CD14-positive monocyte (primary cell): ENCODE measurements around the gene MBOAT7. TPM values are rescaled to one million over a fixed set of nuclear protein-coding genes. Genes with fewer than 3 reads are reported as not detected.
"Not testable (repeated sequence)": the region's sequence is repeated elsewhere in the genome, so short reads cannot be mapped to it uniquely, and the experiment has no call there.

Experiments used
- DNase-seq, 3 donors: peaks; one replicate each; pipeline ENCODE4 v3.0.0-alpha.2; 2011 to 2022
- H2AFZ ChIP-seq: 2 replicates; pipeline ENCODE4 v1.6.0; 2012; ENCODE audit warnings: mild to moderate bottlenecking, low read depth, low read length, inconsistent platforms; ENCODE audit not compliant: insufficient read depth, poor library complexity, severe bottlenecking
- H3K27ac ChIP-seq, 2 donors: 1 replicate in 1 of 2; 2 replicates in 1 of 2; pipeline ENCODE4 v1.5.1; 2012 to 2013; ENCODE audit warnings: low read length in 2 of 2, control low read depth in 1 of 2, inconsistent platforms in 1 of 2, low read depth in 1 of 2, mild to moderate bottlenecking in 1 of 2
- H3K27me3 ChIP-seq, 2 donors: one replicate each; pipeline versions ENCODE4 v1.6.0 to v1.6.1; 2011 to 2013; ENCODE audit warnings: low read length in 2 of 2; ENCODE audit not compliant: control insufficient read depth in 2 of 2, insufficient read depth in 2 of 2
- H3K36me3 ChIP-seq, 2 donors: replicated peaks in 1 of 2; 1 replicate in 1 of 2; 2 replicates in 1 of 2; pipeline versions ENCODE4 v1.5.1 to v1.6.1; 2012 to 2013; ENCODE audit warnings: low read length in 2 of 2, control low read depth in 1 of 2, inconsistent platforms in 1 of 2, mild to moderate bottlenecking in 1 of 2; ENCODE audit not compliant: insufficient read depth in 2 of 2, control insufficient read depth in 1 of 2
- H3K4me1 ChIP-seq, 2 donors: 1 replicate in 1 of 2; 2 replicates in 1 of 2; pipeline versions ENCODE4 v1.5.1 to v1.6.1; 2012 to 2013; ENCODE audit warnings: low read length in 2 of 2, control low read depth in 1 of 2, inconsistent platforms in 1 of 2, mild to moderate bottlenecking in 1 of 2, moderate library complexity in 1 of 2; ENCODE audit not compliant: insufficient read depth in 2 of 2, control insufficient read depth in 1 of 2
- H3K4me2 ChIP-seq: replicated peaks from 2 replicates; pipeline ENCODE3; 2012; ENCODE audit warnings: low read length, moderate library complexity, mild to moderate bottlenecking; ENCODE audit not compliant: poor library complexity, severe bottlenecking; ENCODE audit errors: extremely low read depth
- H3K4me3 ChIP-seq, 3 experiments: fragments of 200-600 bp in 1 of 3; sonication (generic) in 1 of 3; replicated peaks in 1 of 3; 1 replicate in 2 of 3; 2 replicates in 1 of 3; pipeline ENCODE4 v1.5.1; 2011 to 2013; ENCODE audit warnings: low read length in 3 of 3, mild to moderate bottlenecking in 3 of 3, control low read depth in 2 of 3, low read depth in 2 of 3, inconsistent platforms in 1 of 3, moderate library complexity in 1 of 3
- H3K79me2 ChIP-seq: 2 replicates; pipeline ENCODE4 v1.6.0; 2012; ENCODE audit warnings: mild to moderate bottlenecking, control low read depth, inconsistent platforms, low read length, moderate library complexity; ENCODE audit not compliant: insufficient read depth
- H3K9ac ChIP-seq: 2 replicates; pipeline ENCODE4 v1.6.0; 2017; ENCODE audit warnings: low read length, mild to moderate bottlenecking; ENCODE audit not compliant: insufficient read depth, poor library complexity, severe bottlenecking
- H3K9me3 ChIP-seq, 2 donors: replicated peaks in 1 of 2; 1 replicate in 1 of 2; 2 replicates in 1 of 2; pipeline versions ENCODE4 v1.5.1 to v1.6.1; 2012 to 2013; ENCODE audit warnings: low read length in 2 of 2, control low read depth in 1 of 2; ENCODE audit not compliant: control insufficient read depth in 1 of 2, insufficient read depth in 1 of 2
- H4K20me1 ChIP-seq: 2 replicates; pipeline ENCODE4 v1.6.0; 2012; ENCODE audit warnings: mild to moderate bottlenecking, low read length, control low read depth, moderate library complexity; ENCODE audit not compliant: insufficient read depth
- H3K27ac Mint-ChIP-seq, 7 donors: one replicate each; pipeline ENCODE4 v1.8.0; 2020; ENCODE audit warnings: mild to moderate bottlenecking in 7 of 7, mixed read lengths in 7 of 7, moderate library complexity in 6 of 7, inconsistent platforms in 2 of 7
- H3K27me3 Mint-ChIP-seq, 3 donors: one replicate each; pipeline ENCODE4 v1.8.0; 2021 to 2022; ENCODE audit warnings: low read depth in 3 of 3, mild to moderate bottlenecking in 3 of 3, mixed read lengths in 3 of 3, moderate library complexity in 3 of 3, inconsistent platforms in 1 of 3
- H3K36me3 Mint-ChIP-seq, 2 donors: one replicate each; pipeline ENCODE4 v1.8.0; 2020; ENCODE audit warnings: mixed read lengths in 2 of 2, inconsistent platforms in 1 of 2, mild to moderate bottlenecking in 1 of 2
- H3K4me1 Mint-ChIP-seq: one replicate; pipeline ENCODE4 v1.8.0; 2020; ENCODE audit warnings: mild to moderate bottlenecking, mixed read lengths
- H3K4me3 Mint-ChIP-seq, 2 donors: one replicate each; pipeline ENCODE4 v1.8.0; 2020; ENCODE audit warnings: mild to moderate bottlenecking in 2 of 2, mixed read lengths in 2 of 2, moderate library complexity in 1 of 2
- H3K9me3 Mint-ChIP-seq, 7 donors: one replicate each; pipeline ENCODE4 v1.8.0; 2020 to 2022; ENCODE audit warnings: mixed read lengths in 7 of 7, mild to moderate bottlenecking in 6 of 7, moderate library complexity in 6 of 7, inconsistent platforms in 2 of 7
- CTCF ChIP-seq: fragments of 200-600 bp; IDR thresholded peaks from one replicate; pipeline ENCODE4 v1.8.0; 2022; ENCODE audit warnings: antibody characterized with exemption, mild to moderate bottlenecking
- WGBS: methylation state at CpG from one replicate; pipeline ENCODE4 v1.1.5; 2013; ENCODE audit warnings: missing lambda C conversion rate; ENCODE audit not compliant: insufficient coverage; 5-methylcytosine and 5-hydroxymethylcytosine counted together
- intact Hi-C, 2 donors: fragments of 100-400 bp; cut with micrococcal nuclease; formaldehyde crosslinking; loops; one replicate each; pipeline versions ENCODE4 v1.15.0 to v1.15.1; 2023
- polyA plus RNA-seq, 3 donors: library from polyadenylated mRNA; depleted of rRNA in 1 of 3; unstranded in 2 of 3; stranded (reverse) in 1 of 3; fragments of 300-500 nt in 2 of 3; fragments of >200 nt in 1 of 3; fragmentation: Illumina TruSeq in 2 of 3; gene quantifications; 1 replicate in 2 of 3; 2 replicates in 1 of 3; pipeline ENCODE4 v1.2.3, GENCODE V29; 2012 to 2021

Gene MBOAT7
- polyA plus RNA-seq, 3 donors = 84.0 to 115 (median 111) TPM

- H3K79me2 ChIP-seq = peaks cover 83% of the 10 kb centered on the region
- no peak overlapping the region for H2AFZ ChIP-seq
- peaks cover 33% of the 10 kb centered on the region for H4K20me1 ChIP-seq
- Mint-ChIP-seq H3K36me3 (peaks cover 69 to 76% of the 10 kb centered on the region in 2 donors), H3K4me3 (peak overlapping the region; percentile 100), H3K4me1 (peaks cover 92% of the 10 kb centered on the region), H3K27ac (peak overlapping the region; percentile 99 to 100 (median 100)), H3K27me3 (peaks cover 0 to 11% (median 2%) of the 10 kb centered on the region in 3 donors), H3K9me3 (peaks cover 0 to 4% (median 0%) of the 10 kb centered on the region in 7 donors)
- intact Hi-C loops = loop anchor here (2.0 to 5.0 kb wide), 2 partner anchors 23 to 164 kb away; no protein-coding TSS in a partner anchor
- peak overlapping the region; percentile 99 for H3K4me2 ChIP-seq
- H3K9ac ChIP-seq = peak overlapping the region; percentile 81
- no peaks in the 10 kb centered on the region for H3K9me3 ChIP-seq
- H3K36me3 ChIP-seq = peaks cover 44 to 45% of the 10 kb centered on the region in 2 donors
- H3K27ac ChIP-seq = peak overlapping the region; percentile 97 to 100
- H3K27me3 ChIP-seq = no peaks in the 10 kb centered on the region
- no peak for TF ChIP-seq CTCF
- H3K4me3 ChIP-seq = peak overlapping the region; percentile 2 to 99 (median 26)
- DNase-seq = peak; percentile 100
- peaks cover 85 to 92% of the 10 kb centered on the region in 2 donors for H3K4me1 ChIP-seq
- 1% methylated on average over 11 of the region's 18 CpGs for WGBS
Observed at GRCh38 chr19:54207983-54208783, 18.8 kb upstream of the MBOAT7 start.

- no peaks in the 10 kb centered on the region for H3K27me3 ChIP-seq
- no peaks in the 10 kb centered on the region for H3K9me3 ChIP-seq
- peak overlapping the region; percentile 99 to 100 (median 100) for H3K27ac Mint-ChIP-seq
- H3K36me3 ChIP-seq = peaks cover 49 to 51% of the 10 kb centered on the region in 2 donors
- H4K20me1 ChIP-seq = peaks cover 38% of the 10 kb centered on the region
- peaks cover 0 to 9% (median 2%) of the 10 kb centered on the region in 3 donors for H3K27me3 Mint-ChIP-seq
- no peak for TF ChIP-seq CTCF
- H3K27ac ChIP-seq = peak overlapping the region; percentile 97 to 100
- no peak overlapping the region for H2AFZ ChIP-seq
- H3K36me3 Mint-ChIP-seq = peaks cover 70 to 78% of the 10 kb centered on the region in 2 donors
- DNase-seq = no peak
- H3K4me2 ChIP-seq = peak overlapping the region; percentile 99
- peak overlapping the region; percentile 100 for H3K4me3 Mint-ChIP-seq
- WGBS = 0% methylated on average over 5 of the region's 5 CpGs
- intact Hi-C loops = loop anchor here in 1 of 2 donors (5.0 kb wide), 1 partner anchor 165 kb away; no protein-coding TSS in a partner anchor
- peak overlapping the region; percentile 2 to 99 (median 26) for H3K4me3 ChIP-seq
- H3K9ac ChIP-seq = peak overlapping the region; percentile 80
- peaks cover 0 to 4% (median 0%) of the 10 kb centered on the region in 7 donors for H3K9me3 Mint-ChIP-seq
- H3K79me2 ChIP-seq = peaks cover 83% of the 10 kb centered on the region
- peaks cover 92% of the 10 kb centered on the region for H3K4me1 Mint-ChIP-seq
- peaks cover 91 to 97% of the 10 kb centered on the region in 2 donors for H3K4me1 ChIP-seq
Observed at GRCh38 chr19:54207676-54207982, 18.2 kb upstream of the MBOAT7 start.

GRCh38 chr19:54207193-54207592 is 17.8 kb upstream of the MBOAT7 start:
- Mint-ChIP-seq H3K27ac (peak overlapping the region; percentile 99 to 100 (median 100)), H3K36me3 (peaks cover 74 to 78% of the 10 kb centered on the region in 2 donors), H3K4me1 (peaks cover 96% of the 10 kb centered on the region), H3K4me3 (peak overlapping the region; percentile 100)
- Histone ChIP-seq H3K4me3 (peak overlapping the region; percentile 26 to 99 (median 30)), H3K4me1 (peaks cover 95 to 97% of the 10 kb centered on the region in 2 donors), H3K9ac (peak overlapping the region; percentile 80), H3K36me3 (peaks cover 54 to 55% of the 10 kb centered on the region in 2 donors), H4K20me1 (peaks cover 43% of the 10 kb centered on the region), H3K79me2 (peaks cover 83% of the 10 kb centered on the region), H3K4me2 (peak overlapping the region; percentile 99), H3K27ac (peak overlapping the region; percentile 97 to 100)
- not testable (repeated sequence) for H3K27me3 ChIP-seq, H3K9me3 Mint-ChIP-seq, H2AFZ ChIP-seq, H3K27me3 Mint-ChIP-seq, H3K9me3 ChIP-seq
- intact Hi-C loops = loop anchor here in 1 of 2 donors (5.0 kb wide), 1 partner anchor 165 kb away; no protein-coding TSS in a partner anchor
- DNase-seq = peak in 1 of 3 donors; percentile 15
- 0% methylated on average over 1 of the region's 23 CpGs for WGBS
